Skin of body (tissue), 2 donors: ENCODE data around the gene TNRC18. TPM values are rescaled to one million over a fixed set of nuclear protein-coding genes. Genes with fewer than 3 reads are reported as not detected.
"Not testable (repeated sequence)": the region's sequence is repeated elsewhere in the genome, so short reads cannot be mapped to it uniquely, and the experiment has no call there.

Source experiments
- DNase-seq: peaks from one replicate; lab custom pipeline; 2025; lab: John Stamatoyannopoulos, UW
- total RNA-seq: library from RNA; depleted of rRNA; stranded (reverse); fragments of >200 nt; gene quantifications from one replicate; pipeline ENCODE4 v1.2.3, GENCODE V29; 2014

The TNRC18 gene
- total RNA-seq, 1 donor from 2014 or later, result 63.4 TPM

DNA sequence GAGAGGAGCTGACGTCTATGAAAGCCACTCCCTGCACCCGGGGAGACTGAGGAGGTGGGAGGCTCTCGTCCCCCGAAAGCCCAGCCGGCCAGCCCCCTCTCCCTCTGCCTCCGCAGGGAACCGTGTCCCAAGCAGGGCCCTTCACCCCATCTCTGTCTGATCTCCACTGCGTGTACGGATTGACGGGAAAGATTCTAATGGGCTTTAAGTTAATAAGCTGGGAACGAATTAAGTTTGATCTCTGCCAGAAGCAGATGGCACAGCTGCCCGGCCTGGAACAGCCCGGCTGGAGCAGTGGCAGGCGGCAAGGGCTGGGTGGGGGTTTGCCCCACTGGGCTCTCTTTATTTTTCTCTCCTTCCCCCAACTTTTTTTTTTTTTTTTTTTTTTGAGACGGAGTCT is 147.0 kb downstream of the TNRC18 start:
- no peak for DNase-seq

DNA sequence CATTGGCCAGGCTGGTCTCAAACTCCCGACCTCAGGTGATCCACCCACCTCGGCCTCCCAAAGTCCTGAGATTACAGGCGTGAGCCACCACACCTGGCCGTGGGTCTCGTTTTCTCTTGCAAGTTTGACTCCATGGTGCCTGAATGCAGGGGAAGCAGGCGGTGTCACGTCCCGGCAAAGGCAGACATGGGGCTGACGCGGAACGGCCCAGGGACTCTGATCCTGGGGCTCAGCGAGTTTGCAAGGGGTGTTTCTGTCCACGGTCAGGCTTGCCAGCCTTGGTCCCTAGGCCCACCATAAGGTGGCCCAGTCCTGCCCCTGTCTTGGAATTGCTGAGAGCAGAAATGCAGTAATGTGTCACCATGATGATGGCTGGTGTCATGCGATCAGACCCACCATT is 147.5 kb downstream of the TNRC18 start:
- not testable (repeated sequence) for DNase-seq

DNA sequence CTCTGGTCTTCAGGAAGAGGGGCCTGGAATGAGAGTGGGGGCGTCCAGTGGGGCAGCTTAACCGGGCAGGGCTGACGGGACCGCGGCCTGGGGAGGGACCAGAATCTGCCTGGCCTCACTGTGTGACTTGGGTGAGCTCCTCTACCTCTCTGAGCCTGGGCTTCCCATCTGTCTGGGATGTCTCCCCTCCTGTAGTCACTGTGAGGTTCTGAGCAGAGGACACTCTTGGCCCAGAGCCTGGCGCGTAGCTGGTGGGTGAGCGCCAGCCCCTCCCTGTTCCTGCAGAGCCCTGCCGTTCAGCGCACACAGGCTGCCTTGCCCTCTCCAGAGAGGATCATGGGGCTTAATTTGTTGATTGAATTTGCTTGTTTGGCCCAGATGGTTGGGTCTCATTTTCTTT is 148.1 kb downstream of the TNRC18 start:
- not testable (repeated sequence) for DNase-seq

DNA sequence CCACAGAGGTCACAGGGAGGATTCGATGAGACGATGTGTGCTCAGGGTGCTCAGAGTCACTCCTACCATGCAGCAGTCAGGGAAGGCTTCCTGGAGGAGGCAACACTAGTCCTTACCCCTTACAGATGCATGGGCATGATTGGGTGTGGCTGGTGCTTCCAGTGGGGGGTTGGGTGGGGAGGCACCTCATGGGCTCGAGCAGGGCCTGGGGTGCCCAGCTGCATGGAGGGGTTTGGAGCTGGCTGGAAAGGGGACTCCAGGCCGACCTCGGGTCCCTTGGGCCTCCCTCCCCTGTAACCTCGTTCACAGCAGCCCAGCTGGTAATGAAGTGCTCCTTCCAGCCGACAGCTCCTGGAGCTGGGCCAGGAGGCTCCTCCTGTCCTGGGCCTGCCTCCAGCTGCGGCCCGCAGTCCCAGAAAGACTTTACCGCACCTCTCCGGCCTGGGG is 148.6 kb downstream of the TNRC18 start:
- not testable (repeated sequence) for DNase-seq

DNA sequence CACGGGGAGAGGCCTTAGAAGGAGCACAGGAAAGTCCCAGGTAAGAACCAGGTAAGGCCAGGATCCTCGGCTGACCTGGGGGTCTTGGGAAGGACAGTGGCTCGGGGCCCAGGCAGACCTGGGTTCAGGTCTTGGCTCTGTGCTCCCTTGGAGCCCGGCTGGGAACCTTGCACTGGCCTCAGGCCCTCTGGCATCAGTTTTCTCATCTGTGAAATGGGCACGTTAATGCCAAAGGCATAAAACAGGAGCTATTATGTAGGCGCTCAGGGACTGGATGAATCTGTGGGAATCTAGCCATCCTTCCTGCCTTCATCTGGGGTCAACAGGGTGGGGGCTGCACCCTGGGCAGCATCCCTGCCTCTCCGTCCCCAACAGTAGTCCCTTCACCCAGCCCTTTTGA is 149.2 kb downstream of the TNRC18 start:
- no peak for DNase-seq

DNA sequence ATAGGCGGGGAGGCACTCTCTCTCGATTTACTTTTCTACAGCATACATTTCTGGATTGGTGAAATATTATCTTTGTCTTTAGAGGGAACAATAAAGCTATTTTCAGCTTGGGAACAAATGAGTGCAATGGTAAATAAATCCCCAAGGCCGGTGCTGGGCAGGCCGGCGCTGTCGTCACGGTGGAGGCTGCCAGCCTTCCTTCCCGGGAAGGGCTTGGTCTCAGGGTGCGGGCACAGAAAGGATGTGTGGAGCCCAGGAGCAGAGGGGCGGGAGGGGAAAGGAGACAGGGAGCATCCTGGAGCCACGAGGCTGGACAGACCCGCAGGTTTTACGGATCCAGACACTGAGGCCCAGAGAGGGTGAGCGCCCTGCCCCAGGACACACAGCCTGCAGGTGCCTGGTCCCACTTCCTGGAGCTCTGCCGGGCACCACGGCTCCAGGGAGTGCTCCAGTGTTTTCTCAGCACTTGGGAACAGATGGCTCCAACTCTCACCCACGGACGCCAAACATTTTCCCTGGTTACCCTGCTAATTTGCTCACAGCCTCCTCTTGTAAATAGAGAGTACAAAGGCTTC is 149.7 kb downstream of the TNRC18 start:
- DNase-seq, result not testable (repeated sequence)

DNA sequence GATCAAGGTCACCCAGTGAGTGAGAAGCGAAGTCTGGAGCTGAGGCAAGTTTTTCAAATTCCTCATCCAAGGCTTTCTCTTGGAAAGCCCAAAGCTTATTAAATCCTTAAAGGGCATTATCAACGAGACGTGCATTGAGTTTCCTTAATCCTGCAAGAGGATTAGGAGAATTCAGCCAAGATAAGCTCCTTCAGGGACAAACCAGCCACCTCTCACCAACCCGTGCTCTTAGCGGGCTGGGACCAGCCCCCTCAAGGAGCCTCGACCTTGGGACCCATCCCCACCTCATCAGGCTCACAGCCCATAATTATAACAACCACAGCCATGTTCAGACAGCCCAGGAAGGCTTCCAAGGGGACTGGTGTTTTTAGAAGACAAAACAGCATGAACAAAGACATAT is 152.8 kb downstream of the TNRC18 start:
- DNase-seq, result no peak

DNA sequence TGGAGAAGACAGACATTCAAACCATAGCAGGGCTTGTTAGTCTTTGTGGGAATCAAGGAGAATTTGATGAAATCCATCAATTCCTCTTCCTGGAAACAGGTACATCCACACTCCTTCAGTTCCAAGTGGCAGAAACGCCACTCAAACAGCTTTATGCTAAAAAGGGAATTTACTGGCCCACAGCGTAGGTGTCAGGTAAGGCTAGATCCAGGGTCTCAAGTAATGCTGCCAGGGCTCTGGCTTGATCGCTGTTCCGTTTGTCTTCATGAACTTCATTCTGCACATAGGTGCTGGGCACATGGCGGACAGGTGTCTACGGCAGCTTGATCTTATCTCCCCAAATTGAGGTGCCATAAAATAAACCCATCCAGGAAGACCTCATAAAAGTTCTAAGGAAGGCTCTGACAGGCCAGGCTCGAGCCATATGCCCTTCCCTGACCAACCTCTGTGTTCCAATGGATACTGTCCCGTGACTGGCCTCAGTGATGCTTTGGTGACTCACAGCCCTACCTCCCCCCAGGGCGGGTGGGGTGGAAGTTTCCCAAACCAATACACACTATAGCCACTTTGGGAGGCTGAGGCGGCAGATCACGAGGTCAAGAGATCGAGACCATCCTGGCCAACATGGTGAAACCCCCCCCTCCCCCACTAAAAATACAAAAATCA is 153.5 kb downstream of the TNRC18 start:
- DNase-seq, result not testable (repeated sequence)

DNA sequence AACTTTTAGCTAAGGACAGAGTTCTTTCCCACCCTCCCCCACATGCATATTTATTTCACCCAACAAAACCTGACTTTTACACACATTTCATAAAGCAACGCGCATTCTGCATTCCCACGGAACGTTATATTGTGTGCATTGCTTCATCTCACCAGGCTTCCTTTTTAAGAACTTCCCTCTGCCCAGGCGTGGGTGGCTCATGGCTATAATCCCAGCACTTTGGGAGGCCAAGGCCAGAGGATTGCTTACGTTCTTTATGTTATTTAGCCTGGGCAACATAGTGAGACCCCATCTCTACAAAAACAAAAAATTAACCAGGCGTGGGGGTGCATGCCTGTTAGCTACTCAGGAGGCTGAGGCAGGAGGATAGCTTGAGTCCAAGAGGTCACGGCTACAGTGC is 155.8 kb downstream of the TNRC18 start:
- DNase-seq, result not testable (repeated sequence)

DNA sequence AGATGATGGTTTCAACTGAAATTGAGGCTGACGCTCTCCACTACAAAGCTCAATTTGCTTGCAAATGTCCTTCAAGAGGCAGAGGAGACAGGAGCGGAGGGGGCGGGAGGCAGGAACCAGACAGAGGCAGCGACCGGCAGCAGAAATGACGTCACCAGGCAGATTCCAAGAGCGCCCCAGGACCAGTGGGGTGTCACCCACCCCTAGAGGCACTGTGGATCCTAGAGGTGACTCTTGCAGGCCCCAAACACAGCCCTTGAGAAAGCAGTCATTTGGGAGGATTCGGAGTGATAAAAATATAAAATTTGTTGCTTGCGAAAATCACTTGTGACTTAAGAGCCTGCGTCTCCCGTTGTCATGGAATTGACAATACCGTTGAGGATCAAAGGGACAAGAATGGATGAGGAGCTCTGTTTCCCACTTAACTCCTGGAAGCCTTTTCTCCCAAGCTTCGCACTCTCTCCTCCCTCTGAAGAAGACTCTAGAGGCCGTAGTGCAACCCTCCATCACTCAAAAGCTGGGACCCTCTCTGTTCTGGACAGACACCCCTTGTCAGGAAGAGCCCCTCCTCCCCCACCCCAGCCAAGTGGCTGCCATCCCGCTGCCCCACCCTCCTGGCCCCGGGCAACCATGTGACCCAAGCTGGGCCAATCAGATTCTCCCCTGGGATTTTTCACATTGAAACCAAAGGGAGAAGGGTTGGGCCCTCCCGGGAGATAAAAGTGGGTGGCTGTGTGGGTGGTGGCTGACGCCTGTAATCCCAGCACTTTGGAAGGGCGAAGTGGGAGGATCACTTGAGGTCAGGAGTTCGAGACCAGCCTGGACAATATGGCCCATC is 157.2 kb downstream of the TNRC18 start:
- DNase-seq, result no peak

DNA sequence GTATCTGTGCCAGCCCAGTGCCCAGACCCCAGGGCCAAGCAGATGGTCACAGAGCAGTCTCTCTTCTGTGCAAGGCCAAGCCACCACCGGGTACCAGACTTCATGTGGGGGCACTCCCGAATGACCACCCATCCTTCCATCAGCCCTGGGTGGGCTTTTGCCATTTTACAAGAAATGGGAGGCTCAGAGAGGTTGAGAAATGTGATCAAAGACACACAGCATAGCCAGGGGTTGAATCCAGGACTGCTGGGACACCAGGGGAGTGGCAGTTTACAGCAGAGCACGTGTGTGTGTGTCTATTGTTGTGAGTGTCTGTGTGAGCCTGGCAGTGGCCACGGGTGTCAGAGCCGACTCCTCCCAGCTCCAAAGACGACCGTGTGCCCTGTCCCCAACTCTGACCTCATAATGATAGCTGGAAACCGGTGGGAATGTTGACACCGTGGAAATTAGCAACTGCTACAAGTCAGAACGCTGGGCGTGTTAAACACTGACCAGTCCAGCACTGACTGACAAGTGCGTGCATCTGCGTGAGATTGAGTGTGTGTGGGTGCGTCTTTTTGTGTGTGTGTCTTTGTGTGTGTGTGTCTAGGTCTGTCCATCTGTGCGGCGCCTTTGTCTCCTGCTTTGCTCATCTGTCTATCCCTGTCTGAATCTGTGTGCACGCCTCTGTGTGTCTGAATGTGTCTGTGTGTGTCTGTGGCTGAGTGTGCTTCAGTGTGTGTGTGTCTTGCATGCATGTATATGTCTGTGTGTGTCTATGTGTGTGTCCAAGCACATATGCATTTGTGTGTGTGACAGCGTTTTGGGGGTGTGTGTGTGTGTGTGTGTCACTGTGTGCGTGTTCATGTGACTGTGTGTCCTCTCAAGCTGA is 158.1 kb downstream of the TNRC18 start:
- DNase-seq, result no peak

DNA sequence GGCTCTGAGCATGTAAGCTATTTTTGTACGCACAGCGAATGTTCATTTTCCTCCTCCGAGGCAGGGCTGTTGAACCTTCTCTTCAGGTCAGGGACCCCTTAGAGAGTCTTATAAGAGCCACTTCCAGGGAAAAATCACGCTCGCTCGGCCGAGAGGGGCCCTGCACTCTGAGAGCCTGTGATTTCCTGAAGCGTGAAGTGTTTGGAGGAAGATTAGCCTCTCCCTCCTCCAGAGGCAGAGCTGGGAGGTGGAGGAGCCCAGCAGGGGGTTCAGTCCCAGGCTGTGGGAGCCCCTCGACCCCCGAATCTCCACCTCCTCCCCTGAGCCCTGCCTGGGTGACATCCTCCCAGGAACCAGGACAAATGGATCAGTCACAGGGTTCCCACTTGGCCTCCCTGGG is 160.6 kb downstream of the TNRC18 start:
- not testable (repeated sequence) for DNase-seq

DNA sequence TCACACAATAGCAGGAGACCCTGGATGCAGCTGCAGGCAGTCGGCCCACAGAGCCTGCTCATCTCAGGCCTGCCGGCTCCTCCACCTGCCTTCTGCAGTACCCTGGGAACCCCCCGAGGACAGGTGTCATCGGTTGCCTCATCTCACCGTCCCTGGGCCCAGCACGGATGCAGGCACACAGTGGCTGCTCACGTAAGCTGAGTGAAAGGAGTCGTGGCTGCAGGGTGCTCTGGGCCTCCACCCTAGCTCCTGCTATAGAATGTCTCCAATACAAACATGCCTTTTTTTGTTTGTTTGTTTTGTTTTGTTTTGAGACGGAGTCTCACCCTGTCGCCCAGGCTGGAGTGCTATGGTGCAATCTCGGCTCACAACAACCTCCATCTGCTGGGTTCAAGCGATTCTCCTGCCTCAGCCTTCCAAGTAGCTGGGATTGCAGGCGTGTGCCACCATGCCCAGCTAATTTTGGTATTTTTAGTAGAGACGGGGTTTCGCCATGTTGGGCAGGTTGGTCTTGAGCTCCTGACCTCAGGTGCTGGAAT is 163.0 kb downstream of the TNRC18 start:
- not testable (repeated sequence) for DNase-seq

Other genes with a start within 250 kb of the TNRC18 start
- 44.0 TPM for gene WIPI2, start 233.6 kb downstream of the TNRC18 start, total RNA-seq
- 4.9 TPM for gene SLC29A4, start 140.9 kb downstream of the TNRC18 start, total RNA-seq
- 3.3 TPM for gene FBXL18, start 90.0 kb upstream of the TNRC18 start, total RNA-seq
- 1,394 TPM for gene ACTB, start 106.8 kb upstream of the TNRC18 start, total RNA-seq
- 96.8 TPM for gene FSCN1, start 169.0 kb upstream of the TNRC18 start, total RNA-seq